Muscle of leg (tissue), 11 donors: ENCODE results near the gene RACGAP1. TPM values are rescaled to one million over a fixed set of nuclear protein-coding genes. Genes with fewer than 3 reads are reported as not detected.

ENCODE experiments used
- DNase-seq: peaks from one replicate; pipeline ENCODE4 v3.0.0; 2013
- H3K27ac ChIP-seq: one replicate; pipeline ENCODE4 v1.5.1; 2013; ENCODE audit warnings: mild to moderate bottlenecking, low read length, control low read depth
- H3K27me3 ChIP-seq: one replicate; pipeline ENCODE4 v1.6.1; 2013; ENCODE audit warnings: low read length; ENCODE audit not compliant: control insufficient read depth, insufficient read depth
- H3K36me3 ChIP-seq: one replicate; pipeline ENCODE4 v1.6.1; 2013; ENCODE audit warnings: low read length; ENCODE audit not compliant: control insufficient read depth, insufficient read depth
- H3K4me1 ChIP-seq: one replicate; pipeline ENCODE4 v1.6.1; 2013; ENCODE audit warnings: low read length; ENCODE audit not compliant: control insufficient read depth, insufficient read depth
- H3K4me3 ChIP-seq: one replicate; pipeline ENCODE4 v1.5.1; 2013; ENCODE audit warnings: low read length, control low read depth
- H3K9me3 ChIP-seq: replicated peaks from 2 replicates; pipeline ENCODE4 v1.6.1; 2013; ENCODE audit warnings: low read depth, low read length; ENCODE audit not compliant: control insufficient read depth
- WGBS: methylation state at CpG from one replicate; pipeline ENCODE4 v1.1.5; 2013; ENCODE audit warnings: missing lambda C conversion rate; ENCODE audit not compliant: insufficient coverage; 5-methylcytosine and 5-hydroxymethylcytosine counted together
- polyA plus RNA-seq, 8 donors: library from polyadenylated mRNA; unstranded; fragments of 120-200 nt; gene quantifications; one replicate each; pipeline versions ENCODE4 v1.2.1 to v1.2.3, GENCODE V29; 2013; ENCODE audit warnings: inconsistent platforms in 1 of 8, low replicate concordance in 1 of 8; ENCODE audit not compliant: insufficient read length in 8 of 8, insufficient read depth in 1 of 8
- total RNA-seq: library from RNA; stranded (reverse); fragments of 120-200 nt; gene quantifications from one replicate; pipeline ENCODE4 v1.2.4, GENCODE V29; 2013

The RACGAP1 gene
- total and polyA plus RNA-seq, 9 donors, result 21.3 to 40.7 (median 28.8) TPM

- H3K27me3 ChIP-seq, result peaks cover 77% of the 10 kb centered on the region
- no peak for DNase-seq
- 59% methylated on average over 7 of the region's 13 CpGs for WGBS
- peaks cover 24% of the 10 kb centered on the region for H3K4me1 ChIP-seq
- no peak overlapping the region for H3K27ac ChIP-seq
- H3K9me3 ChIP-seq, result no peaks in the 10 kb centered on the region
- no peaks in the 10 kb centered on the region for H3K36me3 ChIP-seq
- H3K4me3 ChIP-seq, result no peak overlapping the region
Measured at GRCh38 chr12:49955899-49956662, 69.2 kb downstream of the RACGAP1 start.

- H3K9me3 ChIP-seq, result no peaks in the 10 kb centered on the region
- no peak overlapping the region for H3K4me3 ChIP-seq
- no peak overlapping the region for H3K27ac ChIP-seq
- 21% methylated on average over 42 of the region's 53 CpGs for WGBS
- peaks cover 71% of the 10 kb centered on the region for H3K27me3 ChIP-seq
- no peaks in the 10 kb centered on the region for H3K36me3 ChIP-seq
- no peak for DNase-seq
- H3K4me1 ChIP-seq, result peaks cover 19% of the 10 kb centered on the region
Measured at GRCh38 chr12:49954863-49955830, 70.1 kb downstream of the RACGAP1 start.

- H3K4me1 ChIP-seq, result peaks cover 10% of the 10 kb centered on the region
Measured at GRCh38 chr12:49953961-49954846, 71.1 kb downstream of the RACGAP1 start.

GRCh38 chr12:49953151-49953550 is 72.1 kb downstream of the RACGAP1 start:
- Histone ChIP-seq H3K27me3 (peaks cover 54% of the 10 kb centered on the region), H3K36me3 (no peaks in the 10 kb centered on the region)
- 86% methylated on average over 2 of the region's 4 CpGs for WGBS

More at GRCh38 chr12:49953961-49954846, 71.1 kb downstream of the RACGAP1 start:
- Histone ChIP-seq H3K36me3 (no peaks in the 10 kb centered on the region), H3K27ac (no peak overlapping the region), H3K4me3 (no peak overlapping the region), H3K9me3 (no peaks in the 10 kb centered on the region), H3K27me3 (peaks cover 62% of the 10 kb centered on the region)
- DNase-seq, result no peak
- 56% methylated on average over 14 of the region's 21 CpGs for WGBS

GRCh38 chr12:49952391-49953055 is 72.8 kb downstream of the RACGAP1 start:
- H3K4me3 ChIP-seq, result no peak overlapping the region
- no peak overlapping the region for H3K27ac ChIP-seq
- H3K9me3 ChIP-seq, result no peaks in the 10 kb centered on the region
- no peaks in the 10 kb centered on the region for H3K36me3 ChIP-seq
- peaks cover 10% of the 10 kb centered on the region for H3K4me1 ChIP-seq
- DNase-seq, result no peak
- H3K27me3 ChIP-seq, result peaks cover 48% of the 10 kb centered on the region
- WGBS, result no CpG with 5 or more reads among the region's 1 CpG

More at GRCh38 chr12:49953151-49953550, 72.1 kb downstream of the RACGAP1 start:
- Histone ChIP-seq H3K4me3 (no peak overlapping the region), H3K4me1 (peaks cover 10% of the 10 kb centered on the region), H3K9me3 (no peaks in the 10 kb centered on the region), H3K27ac (no peak overlapping the region)
- DNase-seq, result no peak

GRCh38 chr12:49951411-49952240 is 73.7 kb downstream of the RACGAP1 start:
- Histone ChIP-seq H3K4me3 (no peak overlapping the region), H3K27ac (no peak overlapping the region), H3K4me1 (peaks cover 10% of the 10 kb centered on the region), H3K36me3 (no peaks in the 10 kb centered on the region), H3K27me3 (peaks cover 39% of the 10 kb centered on the region), H3K9me3 (no peaks in the 10 kb centered on the region)
- no peak for DNase-seq
- WGBS, result 75% methylated on average over 11 of the region's 14 CpGs

GRCh38 chr12:49950273-49951251 is 74.7 kb downstream of the RACGAP1 start, which contains the start of gene AQP2:
Gene AQP2 (plus strand): TSS chr12:49950737. CDS start chr12:49950831, 94 bp downstream.
- no peaks in the 10 kb centered on the region for H3K9me3 ChIP-seq
- no peak for DNase-seq
- no peaks in the 10 kb centered on the region for H3K36me3 ChIP-seq
- peaks cover 12% of the 10 kb centered on the region for H3K4me1 ChIP-seq
- H3K27me3 ChIP-seq, result peaks cover 29% of the 10 kb centered on the region
- WGBS, result 79% methylated on average over 28 of the region's 32 CpGs
- no peak within 1 kb of the TSS for H3K27ac ChIP-seq
- H3K4me3 ChIP-seq, result no peak within 1 kb of the TSS

GRCh38 chr12:49949866-49950265 is 75.4 kb downstream of the RACGAP1 start:
- Histone ChIP-seq H3K27me3 (peaks cover 22% of the 10 kb centered on the region), H3K4me3 (no peak overlapping the region), H3K27ac (no peak overlapping the region), H3K9me3 (no peaks in the 10 kb centered on the region), H3K4me1 (peaks cover 12% of the 10 kb centered on the region), H3K36me3 (no peaks in the 10 kb centered on the region)
- WGBS, result no CpG with 5 or more reads among the region's 3 CpGs
- DNase-seq, result no peak
